ENCODE measurements around the gene NME3.

Gene NME3

GRCh38 chr16:1781254-1781653 is 9.9 kb upstream of the NME3 start:
- H3K4me3 ChIP-seq (ENCODE audit: insufficient read depth, low read depth, low read length, poor library complexity, severe bottlenecking) = peak overlapping the region; percentile 81
- H3K27me3 ChIP-seq (replicated peaks; ENCODE audit: control insufficient read depth, insufficient read depth, low read length, poor library complexity, severe bottlenecking) = no peaks in the 10 kb centered on the region
- no peaks in the 10 kb centered on the region for H3K9me3 ChIP-seq (ENCODE audit: control insufficient read depth, low read length)
- no peak overlapping the region for H3K27ac ChIP-seq (ENCODE audit: insufficient read depth, low read length, poor library complexity, severe bottlenecking)
- peaks cover 9% of the 10 kb centered on the region for H3K4me1 ChIP-seq (ENCODE audit: control insufficient read depth, insufficient read depth, low read length, poor library complexity, severe bottlenecking)
- peaks cover 20% of the 10 kb centered on the region for H3K36me3 ChIP-seq (ENCODE audit: control insufficient read depth, insufficient read depth, low read length)
- no peak for DNase-seq

- Histone ChIP-seq H3K9me3 (ENCODE audit: control insufficient read depth, low read length) (no peaks in the 10 kb centered on the region), H3K4me1 (ENCODE audit: control insufficient read depth, insufficient read depth, low read length, poor library complexity, severe bottlenecking) (peaks cover 9% of the 10 kb centered on the region), H3K27ac (ENCODE audit: insufficient read depth, low read length, poor library complexity, severe bottlenecking) (no peak overlapping the region), H3K4me3 (ENCODE audit: insufficient read depth, low read depth, low read length, poor library complexity, severe bottlenecking) (no peak overlapping the region), H3K36me3 (ENCODE audit: control insufficient read depth, insufficient read depth, low read length) (peaks cover 25% of the 10 kb centered on the region), H3K27me3 (replicated peaks; ENCODE audit: control insufficient read depth, insufficient read depth, low read length, poor library complexity, severe bottlenecking) (no peaks in the 10 kb centered on the region)
- DNase-seq = no peak
These were observed 9.3 kb upstream of the NME3 start for GRCh38 chr16:1780677-1781072.

- Histone ChIP-seq H3K4me1 (ENCODE audit: control insufficient read depth, insufficient read depth, low read length, poor library complexity, severe bottlenecking) (peaks cover 9% of the 10 kb centered on the region), H3K4me3 (ENCODE audit: insufficient read depth, low read depth, low read length, poor library complexity, severe bottlenecking) (no peak overlapping the region), H3K9me3 (ENCODE audit: control insufficient read depth, low read length) (no peaks in the 10 kb centered on the region), H3K27me3 (replicated peaks; ENCODE audit: control insufficient read depth, insufficient read depth, low read length, poor library complexity, severe bottlenecking) (no peaks in the 10 kb centered on the region), H3K27ac (ENCODE audit: insufficient read depth, low read length, poor library complexity, severe bottlenecking) (no peak overlapping the region), H3K36me3 (ENCODE audit: control insufficient read depth, insufficient read depth, low read length) (peaks cover 27% of the 10 kb centered on the region)
- DNase-seq = no peak
These were observed 8.7 kb upstream of the NME3 start for GRCh38 chr16:1779741-1780676.

GRCh38 chr16:1779234-1779701 is 7.9 kb upstream of the NME3 start:
- H3K4me1 ChIP-seq (ENCODE audit: control insufficient read depth, insufficient read depth, low read length, poor library complexity, severe bottlenecking) = peaks cover 13% of the 10 kb centered on the region
- H3K36me3 ChIP-seq (ENCODE audit: control insufficient read depth, insufficient read depth, low read length) = peaks cover 27% of the 10 kb centered on the region
- DNase-seq = no peak
- no peaks in the 10 kb centered on the region for H3K27me3 ChIP-seq (replicated peaks; ENCODE audit: control insufficient read depth, insufficient read depth, low read length, poor library complexity, severe bottlenecking)
- no peaks in the 10 kb centered on the region for H3K9me3 ChIP-seq (ENCODE audit: control insufficient read depth, low read length)
- H3K27ac ChIP-seq (ENCODE audit: insufficient read depth, low read length, poor library complexity, severe bottlenecking) = no peak overlapping the region
- no peak overlapping the region for H3K4me3 ChIP-seq (ENCODE audit: insufficient read depth, low read depth, low read length, poor library complexity, severe bottlenecking)

GRCh38 chr16:1778200-1779179 is 7.1 kb upstream of the NME3 start:
- H3K27me3 ChIP-seq (replicated peaks; ENCODE audit: control insufficient read depth, insufficient read depth, low read length, poor library complexity, severe bottlenecking) = no peaks in the 10 kb centered on the region
- no peak overlapping the region for H3K4me3 ChIP-seq (ENCODE audit: insufficient read depth, low read depth, low read length, poor library complexity, severe bottlenecking)
- no peak for DNase-seq
- no peaks in the 10 kb centered on the region for H3K9me3 ChIP-seq (ENCODE audit: control insufficient read depth, low read length)
- H3K27ac ChIP-seq (ENCODE audit: insufficient read depth, low read length, poor library complexity, severe bottlenecking) = no peak overlapping the region
- peaks cover 27% of the 10 kb centered on the region for H3K36me3 ChIP-seq (ENCODE audit: control insufficient read depth, insufficient read depth, low read length)
- peaks cover 20% of the 10 kb centered on the region for H3K4me1 ChIP-seq (ENCODE audit: control insufficient read depth, insufficient read depth, low read length, poor library complexity, severe bottlenecking)

GRCh38 chr16:1777375-1778199 is 6.2 kb upstream of the NME3 start:
- H3K4me1 ChIP-seq (ENCODE audit: control insufficient read depth, insufficient read depth, low read length, poor library complexity, severe bottlenecking) = peaks cover 21% of the 10 kb centered on the region
- no peak overlapping the region for H3K4me3 ChIP-seq (ENCODE audit: insufficient read depth, low read depth, low read length, poor library complexity, severe bottlenecking)
- no peak overlapping the region for H3K27ac ChIP-seq (ENCODE audit: insufficient read depth, low read length, poor library complexity, severe bottlenecking)
- H3K9me3 ChIP-seq (ENCODE audit: control insufficient read depth, low read length) = no peaks in the 10 kb centered on the region
- no peaks in the 10 kb centered on the region for H3K27me3 ChIP-seq (replicated peaks; ENCODE audit: control insufficient read depth, insufficient read depth, low read length, poor library complexity, severe bottlenecking)
- DNase-seq = no peak
- peaks cover 27% of the 10 kb centered on the region for H3K36me3 ChIP-seq (ENCODE audit: control insufficient read depth, insufficient read depth, low read length)

GRCh38 chr16:1776991-1777374 is 5.6 kb upstream of the NME3 start:
- Histone ChIP-seq H3K9me3 (ENCODE audit: control insufficient read depth, low read length) (no peaks in the 10 kb centered on the region), H3K27me3 (replicated peaks; ENCODE audit: control insufficient read depth, insufficient read depth, low read length, poor library complexity, severe bottlenecking) (no peaks in the 10 kb centered on the region), H3K27ac (ENCODE audit: insufficient read depth, low read length, poor library complexity, severe bottlenecking) (no peak overlapping the region), H3K4me3 (ENCODE audit: insufficient read depth, low read depth, low read length, poor library complexity, severe bottlenecking) (no peak overlapping the region), H3K4me1 (ENCODE audit: control insufficient read depth, insufficient read depth, low read length, poor library complexity, severe bottlenecking) (peaks cover 26% of the 10 kb centered on the region), H3K36me3 (ENCODE audit: control insufficient read depth, insufficient read depth, low read length) (peaks cover 27% of the 10 kb centered on the region)
- no peak for DNase-seq

- DNase-seq = no peak
- no peaks in the 10 kb centered on the region for H3K9me3 ChIP-seq (ENCODE audit: control insufficient read depth, low read length)
- H3K27ac ChIP-seq (ENCODE audit: insufficient read depth, low read length, poor library complexity, severe bottlenecking) = no peak overlapping the region
- H3K4me1 ChIP-seq (ENCODE audit: control insufficient read depth, insufficient read depth, low read length, poor library complexity, severe bottlenecking) = peaks cover 25% of the 10 kb centered on the region
- H3K4me3 ChIP-seq (ENCODE audit: insufficient read depth, low read depth, low read length, poor library complexity, severe bottlenecking) = no peak overlapping the region
- H3K36me3 ChIP-seq (ENCODE audit: control insufficient read depth, insufficient read depth, low read length) = peaks cover 27% of the 10 kb centered on the region
- no peaks in the 10 kb centered on the region for H3K27me3 ChIP-seq (replicated peaks; ENCODE audit: control insufficient read depth, insufficient read depth, low read length, poor library complexity, severe bottlenecking)
These were observed 5.3 kb upstream of the NME3 start for GRCh38 chr16:1776672-1776955.

- no peaks in the 10 kb centered on the region for H3K27me3 ChIP-seq (replicated peaks; ENCODE audit: control insufficient read depth, insufficient read depth, low read length, poor library complexity, severe bottlenecking)
- no peak overlapping the region for H3K27ac ChIP-seq (ENCODE audit: insufficient read depth, low read length, poor library complexity, severe bottlenecking)
- no peaks in the 10 kb centered on the region for H3K9me3 ChIP-seq (ENCODE audit: control insufficient read depth, low read length)
- peaks cover 20% of the 10 kb centered on the region for H3K4me1 ChIP-seq (ENCODE audit: control insufficient read depth, insufficient read depth, low read length, poor library complexity, severe bottlenecking)
- H3K36me3 ChIP-seq (ENCODE audit: control insufficient read depth, insufficient read depth, low read length) = peaks cover 27% of the 10 kb centered on the region
- DNase-seq = no peak
- no peak overlapping the region for H3K4me3 ChIP-seq (ENCODE audit: insufficient read depth, low read depth, low read length, poor library complexity, severe bottlenecking)
These were observed 4.7 kb upstream of the NME3 start for GRCh38 chr16:1775846-1776671.

Data from effector memory CD4-positive, alpha-beta T cell (primary cell).